SK-N-SH (cell line): ENCODE measurements around the gene BMAL2. TPM values are rescaled to one million over a fixed set of nuclear protein-coding genes. Genes with fewer than 3 reads are reported as not detected.

Experiments used
- CTCF ChIA-PET: fragments of 300-600, 350-600 bp; formaldehyde crosslinking; extraction: SDS; loops from one replicate; lab custom pipeline; 2021; lab: Yijun Ruan, JAX
- POLR2A ChIA-PET: fragments of 350-600 bp; sonication (Branson Sonifier 250); formaldehyde crosslinking; extraction: SDS; loops from one replicate; lab custom pipeline; 2020; ENCODE audit warnings: antibody characterized with exemption, inconsistent platforms; lab: Yijun Ruan, JAX
- DNase-seq: peaks from one replicate; pipeline ENCODE4 v3.0.0; 2012
- H2AFZ ChIP-seq: fragments of 200-600 bp; sonication (generic); 2 replicates; pipeline ENCODE4 v1.8.1; 2016; ENCODE audit warnings: antibody characterized with exemption, mild to moderate bottlenecking, low read depth
- H3F3A ChIP-seq: fragments of 200-600 bp; sonication (generic); replicated peaks from 2 replicates; pipeline ENCODE3; 2016; ENCODE audit warnings: antibody characterized with exemption, mild to moderate bottlenecking; ENCODE audit not compliant: insufficient read depth
- H3K27ac ChIP-seq, 2 experiments: fragments of 200-500 bp in 1 of 2; fragments of 200-600 bp in 1 of 2; sonication (Bioruptor generic) in 1 of 2; sonication (generic), shearing (Covaris generic) in 1 of 2; 2 replicates each; pipeline versions ENCODE4 v1.5.1 to v1.6.1; 2014 to 2016; ENCODE audit warnings: low read depth in 2 of 2, inconsistent platforms in 1 of 2, low read length in 1 of 2, mild to moderate bottlenecking in 1 of 2, mixed read lengths in 1 of 2
- H3K27me3 ChIP-seq: fragments of 200-600 bp; sonication (generic), shearing (Covaris generic); 2 replicates; pipeline ENCODE4 v1.6.1; 2016; ENCODE audit warnings: mixed run types; ENCODE audit not compliant: insufficient read depth
- H3K36me3 ChIP-seq, 2 experiments: fragments of 200-500 bp in 1 of 2; fragments of 200-600 bp in 1 of 2; sonication (Bioruptor generic) in 1 of 2; sonication (generic) in 1 of 2; replicated peaks in 1 of 2; 2 replicates each; pipeline versions ENCODE3 to v1.5.1; 2014 to 2016; ENCODE audit warnings: low read length in 1 of 2, mild to moderate bottlenecking in 1 of 2; ENCODE audit not compliant: insufficient read depth in 2 of 2, control insufficient read depth in 1 of 2
- H3K4me1 ChIP-seq, 2 experiments: fragments of 200-500 bp in 1 of 2; fragments of 200-600 bp in 1 of 2; sonication (Bioruptor generic) in 1 of 2; sonication (generic), shearing (Covaris generic) in 1 of 2; 2 replicates each; pipeline versions ENCODE4 v1.5.1 to v1.6.1; 2014 to 2016; ENCODE audit warnings: low read depth in 1 of 2, low read length in 1 of 2, mixed run types in 1 of 2; ENCODE audit not compliant: insufficient read depth in 2 of 2, control insufficient read depth in 1 of 2
- H3K4me2 ChIP-seq: fragments of 200-600 bp; sonication (generic), shearing (Covaris generic); 2 replicates; pipeline ENCODE4 v1.6.1; 2017; ENCODE audit warnings: mixed run types
- H3K4me3 ChIP-seq, 2 experiments: fragments of 200-500 bp in 1 of 2; fragments of 200-600 bp in 1 of 2; sonication (Bioruptor generic) in 1 of 2; sonication (generic), shearing (Covaris generic) in 1 of 2; 2 replicates each; pipeline versions ENCODE4 v1.5.1 to v1.8.1; 2014 to 2016; ENCODE audit warnings: low read depth in 2 of 2, inconsistent platforms in 1 of 2, low read length in 1 of 2, mild to moderate bottlenecking in 1 of 2, mixed read lengths in 1 of 2, moderate library complexity in 1 of 2
- H3K79me2 ChIP-seq: fragments of 200-600 bp; sonication (generic); 2 replicates; pipeline ENCODE4 v1.8.1; 2017; ENCODE audit warnings: mild to moderate bottlenecking; ENCODE audit not compliant: insufficient read depth
- H3K9ac ChIP-seq: fragments of 200-600 bp; sonication (generic); 2 replicates; pipeline ENCODE4 v1.6.1; 2017; ENCODE audit warnings: mixed run types
- H3K9me2 ChIP-seq: fragments of 200-600 bp; sonication (generic); 2 replicates; pipeline ENCODE4 v1.6.1; 2017; ENCODE audit warnings: mixed run types
- H3K9me3 ChIP-seq: fragments of 200-600 bp; sonication (generic); 2 replicates; pipeline ENCODE4 v1.6.1; 2017; ENCODE audit warnings: mixed run types, mild to moderate bottlenecking, moderate library complexity
- H4K20me1 ChIP-seq: fragments of 200-600 bp; sonication (generic); 2 replicates; pipeline ENCODE4 v1.6.1; 2017; ENCODE audit warnings: mild to moderate bottlenecking, mixed run types; ENCODE audit not compliant: insufficient read depth
- ELF1 ChIP-seq: IDR thresholded peaks from 2 replicates; pipeline ENCODE4 v1.4.0; 2012
- EZH2phosphoT487 ChIP-seq: fragments of 200-600 bp; sonication (generic); IDR thresholded peaks from 2 replicates; pipeline ENCODE4 v1.6.1; 2017; ENCODE audit warnings: low read depth, mixed run types, mild to moderate bottlenecking, antibody characterized with exemption, moderate library complexity, borderline replicate concordance
- FOSL2 ChIP-seq: IDR thresholded peaks from 2 replicates; pipeline ENCODE4 v1.4.0; 2012; ENCODE audit warnings: low read depth, mild to moderate bottlenecking, moderate library complexity, borderline replicate concordance
- FOXJ3 ChIP-seq: sonication (generic); formaldehyde crosslinking; IDR thresholded peaks from 2 replicates; pipeline ENCODE4 v1.5.1; 2020; ENCODE audit warnings: mild to moderate bottlenecking, missing genetic modification reagents
- FOXM1 ChIP-seq: IDR thresholded peaks from 2 replicates; pipeline ENCODE4 v1.4.0; 2012; ENCODE audit warnings: low read depth, mild to moderate bottlenecking
- GATA2 ChIP-seq: sonication (generic); formaldehyde crosslinking; IDR thresholded peaks from 2 replicates; pipeline ENCODE4 v1.5.0; 2020; ENCODE audit warnings: mild to moderate bottlenecking, missing genetic modification reagents
- JUND ChIP-seq: IDR thresholded peaks from 2 replicates; pipeline ENCODE4 v1.4.0; 2012
- MEF2A ChIP-seq: IDR thresholded peaks from 2 replicates; pipeline ENCODE4 v1.4.0; 2012; ENCODE audit warnings: low read depth, borderline replicate concordance
- POLR2AphosphoS5 ChIP-seq: IDR thresholded peaks from 2 replicates; pipeline ENCODE4 v1.6.1; 2012; ENCODE audit warnings: low read depth, low read length
- RCOR1 ChIP-seq: fragments of 150-350 bp; IDR thresholded peaks from 2 replicates; pipeline ENCODE4 v1.6.1; 2017; ENCODE audit warnings: antibody characterized with exemption, low read length
- REST ChIP-seq: IDR thresholded peaks from 2 replicates; pipeline ENCODE4 v1.6.1; 2012; ENCODE audit warnings: mild to moderate bottlenecking, low read depth, low read length, moderate library complexity
- RFX5 ChIP-seq: IDR thresholded peaks from 2 replicates; pipeline ENCODE4 v1.6.1; 2012; ENCODE audit warnings: mild to moderate bottlenecking, improper control_type of control experiment, low read length
- SIN3A ChIP-seq: IDR thresholded peaks from 2 replicates; pipeline ENCODE4 v1.6.1; 2012; ENCODE audit warnings: low read depth, mild to moderate bottlenecking, low read length, moderate library complexity, borderline replicate concordance
- SMC3 ChIP-seq: IDR thresholded peaks from 2 replicates; pipeline ENCODE4 v1.6.1; 2012; ENCODE audit warnings: low read depth, low read length, improper control_type of control experiment
- TAF1 ChIP-seq: IDR thresholded peaks from 2 replicates; pipeline ENCODE4 v1.6.1; 2012; ENCODE audit warnings: low read depth, mild to moderate bottlenecking, low read length, moderate library complexity, borderline replicate concordance
- TCF12 ChIP-seq: IDR thresholded peaks from 2 replicates; pipeline ENCODE4 v1.4.0; 2012
- USF1 ChIP-seq: IDR thresholded peaks from 2 replicates; pipeline ENCODE4 v1.4.0; 2012; ENCODE audit warnings: low read depth, borderline replicate concordance
- USF2 ChIP-seq: fragments of 150-350 bp; IDR thresholded peaks from 2 replicates; pipeline ENCODE4 v1.6.1; 2017; ENCODE audit warnings: antibody characterized with exemption, low read length, low read depth, borderline replicate concordance
- YY1 ChIP-seq: IDR thresholded peaks from 2 replicates; pipeline ENCODE4 v1.4.0; 2012; ENCODE audit warnings: low read depth, mild to moderate bottlenecking
- ZBTB33 ChIP-seq: IDR thresholded peaks from 2 replicates; pipeline ENCODE4 v1.4.0; 2012; ENCODE audit warnings: low read depth, borderline replicate concordance
- WGBS: methylation state at CpG from one replicate; pipeline ENCODE4 v1.1.6; 2017; ENCODE audit warnings: low lambda C conversion rate; 5-methylcytosine and 5-hydroxymethylcytosine counted together
- polyA plus RNA-seq, 3 experiments: library from polyadenylated mRNA; depleted of rRNA; stranded (reverse); fragments of >200 nt; gene quantifications; 2 replicates each; pipeline ENCODE4 v1.2.3, GENCODE V29; 2012
- TF ChIP-seq, protein P1 (sequence below): IDR thresholded peaks from 2 replicates; pipeline ENCODE4 v1.4.0; 2012; ENCODE audit warnings: low read depth
- TF ChIP-seq, protein P2 (sequence below): fragments of 150-350 bp; IDR thresholded peaks from 2 replicates; pipeline ENCODE4 v1.6.1; 2016; ENCODE audit warnings: mild to moderate bottlenecking, low read depth, low read length
- TF ChIP-seq, protein P3 (sequence below): fragments of 200-600 bp; sonication (generic); IDR thresholded peaks from 2 replicates; pipeline ENCODE4 v1.6.1; 2017; ENCODE audit warnings: antibody characterized with exemption, mild to moderate bottlenecking, moderate library complexity

The BMAL2 gene
- polyA plus RNA-seq, 1 of the 3 experiments (the other 2 are of a cell fraction) = 6.4 TPM

GRCh38 chr12:27284751-27285150 lies 47.9 kb upstream of the BMAL2 start:
- WGBS = 27% methylated on average over 2 of the region's 2 CpGs
- H3K79me2 ChIP-seq = peaks cover 26% of the 10 kb centered on the region; the same call in 1 of the 2 replicates
- TF ChIP-seq USF2 (no peak), FOSL2 (peak; percentile 52; the same call in 1 of the 2 replicates), TAF1 (no peak), FOXM1 (no peak), SMC3 (no peak), MEF2A (no peak), SIN3A (no peak), TCF12 (0 out of 2 replicates have a peak, but pooled peaks have one; percentile 18), EZH2phosphoT487 (no peak), FOXJ3 (CRISPR knock-in tag) (no peak), RFX5 (no peak), ELF1 (peak; percentile 22; the same call in 1 of the 2 replicates), GATA2 (CRISPR knock-in tag) (no peak), YY1 (no peak), USF1 (peak; percentile 25; the same call in 1 of the 2 replicates), JUND (peak; percentile 8; the same call in 1 of the 2 replicates), RCOR1 (no peak), POLR2AphosphoS5 (no peak), REST (no peak), ZBTB33 (no peak)
- TF ChIP-seq, protein P1, sequence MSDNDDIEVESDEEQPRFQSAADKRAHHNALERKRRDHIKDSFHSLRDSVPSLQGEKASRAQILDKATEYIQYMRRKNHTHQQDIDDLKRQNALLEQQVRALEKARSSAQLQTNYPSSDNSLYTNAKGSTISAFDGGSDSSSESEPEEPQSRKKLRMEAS = 0 out of 2 replicates have a peak, but pooled peaks have one; percentile 31
- TF ChIP-seq, protein P2, sequence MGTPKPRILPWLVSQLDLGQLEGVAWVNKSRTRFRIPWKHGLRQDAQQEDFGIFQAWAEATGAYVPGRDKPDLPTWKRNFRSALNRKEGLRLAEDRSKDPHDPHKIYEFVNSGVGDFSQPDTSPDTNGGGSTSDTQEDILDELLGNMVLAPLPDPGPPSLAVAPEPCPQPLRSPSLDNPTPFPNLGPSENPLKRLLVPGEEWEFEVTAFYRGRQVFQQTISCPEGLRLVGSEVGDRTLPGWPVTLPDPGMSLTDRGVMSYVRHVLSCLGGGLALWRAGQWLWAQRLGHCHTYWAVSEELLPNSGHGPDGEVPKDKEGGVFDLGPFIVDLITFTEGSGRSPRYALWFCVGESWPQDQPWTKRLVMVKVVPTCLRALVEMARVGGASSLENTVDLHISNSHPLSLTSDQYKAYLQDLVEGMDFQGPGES = no peak
- TF ChIP-seq, protein P3, sequence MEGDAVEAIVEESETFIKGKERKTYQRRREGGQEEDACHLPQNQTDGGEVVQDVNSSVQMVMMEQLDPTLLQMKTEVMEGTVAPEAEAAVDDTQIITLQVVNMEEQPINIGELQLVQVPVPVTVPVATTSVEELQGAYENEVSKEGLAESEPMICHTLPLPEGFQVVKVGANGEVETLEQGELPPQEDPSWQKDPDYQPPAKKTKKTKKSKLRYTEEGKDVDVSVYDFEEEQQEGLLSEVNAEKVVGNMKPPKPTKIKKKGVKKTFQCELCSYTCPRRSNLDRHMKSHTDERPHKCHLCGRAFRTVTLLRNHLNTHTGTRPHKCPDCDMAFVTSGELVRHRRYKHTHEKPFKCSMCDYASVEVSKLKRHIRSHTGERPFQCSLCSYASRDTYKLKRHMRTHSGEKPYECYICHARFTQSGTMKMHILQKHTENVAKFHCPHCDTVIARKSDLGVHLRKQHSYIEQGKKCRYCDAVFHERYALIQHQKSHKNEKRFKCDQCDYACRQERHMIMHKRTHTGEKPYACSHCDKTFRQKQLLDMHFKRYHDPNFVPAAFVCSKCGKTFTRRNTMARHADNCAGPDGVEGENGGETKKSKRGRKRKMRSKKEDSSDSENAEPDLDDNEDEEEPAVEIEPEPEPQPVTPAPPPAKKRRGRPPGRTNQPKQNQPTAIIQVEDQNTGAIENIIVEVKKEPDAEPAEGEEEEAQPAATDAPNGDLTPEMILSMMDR = no peak
- peaks cover 14 to 15% of the 10 kb centered on the region in 2 experiments; a peak in 3 of 4 replicates for H3K4me1 ChIP-seq
- no peaks in the 10 kb centered on the region for H3K9me3 ChIP-seq
- peak overlapping the region in 1 of 2 experiments; percentile 25; a peak in 1 of 4 replicates for H3K4me3 ChIP-seq
- ChIA-PET CTCF (interaction anchor here (1.2 kb wide), 2 partner anchors 14 to 271 kb away, joined by 3 to 4 read pairs; partner anchors contain the start of gene TM7SF3), POLR2A (no interaction called here)
- no peak for DNase-seq
- peak overlapping the region; percentile 34 to 91; a peak in 3 of 4 replicates for H3K27ac ChIP-seq
- 0 out of 2 replicates have a peak overlapping the region, but pooled peaks have one; percentile 45 for H2AFZ ChIP-seq
- no peaks in the 10 kb centered on the region for H3K27me3 ChIP-seq
- H3F3A ChIP-seq = peaks cover 21% of the 10 kb centered on the region
- H3K4me2 ChIP-seq = peak overlapping the region; percentile 40; the same call in 1 of the 2 replicates
- H3K36me3 ChIP-seq = peaks cover 0 to 2% of the 10 kb centered on the region in 2 experiments
- no peaks in the 10 kb centered on the region for H3K9me2 ChIP-seq
- no peaks in the 10 kb centered on the region for H4K20me1 ChIP-seq
- H3K9ac ChIP-seq = peak overlapping the region; percentile 49; the same call in 1 of the 2 replicates
